HEK293T (cell line): Measurements from ENCODE around the gene RPLP2.

Experiments
- ARNT ChIP-seq: fragments of 450-650 bp; IDR thresholded peaks from 2 replicates; pipeline ENCODE4 v1.6.1; 2017; ENCODE audit warnings: mild to moderate bottlenecking
- FOXK2 ChIP-seq: fragments of 450-650 bp; IDR thresholded peaks from 2 replicates; pipeline ENCODE4 v1.6.1; 2016; ENCODE audit warnings: mild to moderate bottlenecking
- L3MBTL2 ChIP-seq: fragments of 450-650 bp; conservative IDR thresholded peaks from 2 replicates; pipeline ENCODE4 v1.6.1; 2016; ENCODE audit warnings: mild to moderate bottlenecking
- SUZ12 ChIP-seq: fragments of 450-650 bp; IDR thresholded peaks from 2 replicates; pipeline ENCODE4 v1.6.1; 2016; ENCODE audit warnings: mild to moderate bottlenecking
- TARDBP ChIP-seq: fragments of 450-650 bp; IDR thresholded peaks from 2 replicates; pipeline ENCODE4 v1.6.1; 2016

DNA sequence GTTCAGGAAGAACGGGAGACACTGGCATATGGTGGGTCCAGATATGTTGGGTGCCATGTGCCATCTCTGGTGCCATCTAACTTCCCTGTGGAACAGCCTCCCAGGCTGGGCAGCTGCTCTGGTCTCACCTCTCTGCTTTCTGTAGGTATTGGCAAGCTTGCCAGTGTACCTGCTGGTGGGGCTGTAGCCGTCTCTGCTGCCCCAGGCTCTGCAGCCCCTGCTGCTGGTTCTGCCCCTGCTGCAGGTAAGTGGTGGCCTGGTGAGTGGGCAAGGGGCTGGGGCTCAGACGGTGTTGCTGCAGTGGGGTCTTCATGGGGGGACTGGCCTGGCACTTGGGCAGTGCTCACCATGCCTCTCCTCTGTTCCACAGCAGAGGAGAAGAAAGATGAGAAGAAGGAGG is 2.6 kb downstream of the RPLP2 start:
- TF ChIP-seq L3MBTL2 (no peak), ARNT (no peak), FOXK2 (no peak), SUZ12 (no peak), TARDBP (no peak)
